NCI-H82 (cell line): Measurements from ENCODE around the gene MIAT.

Experiments
- DNase-seq: peaks from one replicate; lab custom pipeline; 2025; lab: John Stamatoyannopoulos, UW

MIAT gene

GRCh38 chr22:26669060-26669481, 11.7 kb downstream of the MIAT start:
- peak; percentile 82 for DNase-seq

GRCh38 chr22:26670459-26670858, 13.1 kb downstream of the MIAT start:
- DNase-seq: no peak

DNA sequence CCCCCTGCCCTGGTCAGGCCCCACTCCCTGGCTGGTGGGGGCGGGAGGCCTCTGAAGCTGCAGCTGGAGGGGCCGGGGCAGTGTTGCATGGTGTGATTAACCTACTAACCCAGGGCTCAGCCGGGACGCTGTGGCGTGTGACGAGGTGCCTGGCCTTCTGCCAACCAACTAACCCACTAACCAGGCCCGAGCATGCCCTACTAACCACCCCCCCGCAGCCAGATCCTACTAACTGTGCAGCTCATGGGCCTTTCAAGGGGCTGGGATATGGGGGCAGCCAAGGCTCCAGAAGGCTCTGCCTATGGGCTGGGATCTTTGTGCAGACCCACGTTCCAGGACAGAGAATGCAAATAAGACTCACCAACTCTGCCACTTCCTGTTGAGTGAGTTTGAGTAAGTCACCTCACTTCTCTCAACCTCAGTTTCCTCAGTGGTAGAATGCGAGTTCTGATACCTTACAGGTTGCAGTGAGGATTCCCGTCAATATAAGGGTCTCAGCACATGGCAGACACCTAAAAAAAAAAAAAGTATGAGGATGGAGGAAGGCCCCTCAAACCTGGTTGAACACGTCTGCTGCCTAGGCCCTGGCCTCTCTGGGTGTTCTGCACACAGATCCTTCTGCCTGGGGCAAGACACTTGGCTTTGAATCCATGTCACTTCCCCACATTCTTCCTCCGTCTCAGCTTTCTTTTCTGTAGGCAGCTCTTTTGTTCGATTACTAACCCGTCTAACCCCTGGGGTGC, 14.1 kb downstream of the MIAT start:
- DNase-seq: no peak

DNA sequence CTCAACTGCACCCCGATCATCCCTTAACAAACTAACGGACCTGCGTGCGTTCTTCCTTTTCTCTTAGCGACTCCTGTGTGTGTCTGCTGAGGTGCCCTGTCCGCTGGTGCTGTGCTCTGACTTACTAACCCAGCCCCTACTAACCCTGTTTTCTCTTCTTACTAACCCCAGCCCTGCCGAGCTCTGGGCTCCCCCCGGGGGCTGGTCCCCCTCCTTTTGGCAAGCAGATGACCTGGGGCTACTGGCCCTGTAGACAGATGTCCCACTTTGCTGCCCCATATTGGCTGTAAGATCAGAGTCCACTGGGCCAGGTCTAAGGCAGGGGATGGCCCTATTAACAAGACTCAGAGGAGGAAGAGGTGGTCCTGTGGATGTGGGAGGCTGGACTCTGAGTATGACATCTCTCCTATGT, 14.7 kb downstream of the MIAT start:
- DNase-seq: no peak

DNA sequence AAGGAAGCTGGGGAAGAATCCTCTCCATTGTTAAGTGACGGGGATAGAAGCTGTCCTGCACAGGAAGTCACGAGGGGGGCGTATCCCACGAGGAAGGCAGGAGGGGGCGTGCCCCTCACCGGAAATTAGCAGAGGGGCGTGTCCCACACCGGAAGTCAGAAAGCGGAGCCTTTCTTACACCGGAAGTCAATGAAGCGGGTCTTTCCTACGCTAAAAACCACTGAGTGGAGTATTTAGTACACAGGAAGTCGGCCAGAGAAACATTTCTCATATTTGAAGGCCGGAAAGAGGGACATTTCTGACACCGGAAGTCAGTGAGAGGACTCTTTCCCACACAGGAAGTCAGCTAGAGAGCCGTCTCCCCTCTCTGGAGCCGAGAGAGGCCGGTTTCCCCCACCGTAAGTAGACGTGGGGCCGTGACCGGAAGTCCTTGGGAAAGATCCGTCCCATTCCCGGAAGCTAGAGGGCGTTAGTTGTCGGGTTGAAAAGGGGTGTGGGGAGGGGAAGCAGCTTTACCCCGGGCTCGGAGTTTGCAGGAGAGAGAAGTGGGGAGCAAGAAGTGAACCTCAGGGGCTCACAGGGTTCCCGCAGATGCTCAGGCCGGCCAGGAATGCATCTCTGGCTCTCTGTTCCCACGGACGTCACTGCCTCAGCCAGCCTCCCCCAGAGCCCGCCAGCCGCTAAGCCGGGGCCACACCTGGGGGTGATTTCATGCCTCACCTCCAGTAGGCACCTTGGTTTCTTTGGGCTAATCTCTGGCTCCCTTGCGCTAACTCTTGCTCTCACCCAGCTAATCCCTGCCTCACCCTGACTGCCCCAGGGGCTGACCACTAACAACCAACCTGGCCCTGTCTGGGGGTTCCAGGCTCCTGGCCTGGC, 15.4 kb downstream of the MIAT start:
- DNase-seq: peak; percentile 89

GRCh38 chr22:26673486-26673885, 16.1 kb downstream of the MIAT start:
- DNase-seq: no peak

GRCh38 chr22:26674211-26675190, 17.1 kb downstream of the MIAT start:
- DNase-seq: no peak

GRCh38 chr22:26675687-26676268, 18.4 kb downstream of the MIAT start:
- no peak for DNase-seq

DNA sequence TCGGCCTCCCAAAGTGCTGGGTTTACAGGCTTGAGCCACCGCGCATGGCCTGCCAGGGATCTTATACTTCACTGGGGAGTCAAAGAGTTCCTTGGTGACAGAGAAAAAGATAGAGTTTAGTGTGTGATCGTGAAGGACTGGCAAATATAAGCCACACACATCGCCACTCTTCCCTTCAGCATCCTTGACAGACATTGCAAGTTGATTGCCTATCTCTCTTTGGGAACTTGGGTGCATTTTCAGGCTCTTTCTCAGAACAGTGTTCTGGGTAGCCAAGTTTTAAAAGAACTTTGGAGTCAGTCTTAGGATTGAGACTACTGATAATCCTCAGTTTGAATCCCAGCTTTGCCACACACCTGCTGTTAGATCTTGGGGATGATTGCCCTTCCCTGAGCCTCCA, 19.8 kb downstream of the MIAT start:
- DNase-seq: no peak

DNA sequence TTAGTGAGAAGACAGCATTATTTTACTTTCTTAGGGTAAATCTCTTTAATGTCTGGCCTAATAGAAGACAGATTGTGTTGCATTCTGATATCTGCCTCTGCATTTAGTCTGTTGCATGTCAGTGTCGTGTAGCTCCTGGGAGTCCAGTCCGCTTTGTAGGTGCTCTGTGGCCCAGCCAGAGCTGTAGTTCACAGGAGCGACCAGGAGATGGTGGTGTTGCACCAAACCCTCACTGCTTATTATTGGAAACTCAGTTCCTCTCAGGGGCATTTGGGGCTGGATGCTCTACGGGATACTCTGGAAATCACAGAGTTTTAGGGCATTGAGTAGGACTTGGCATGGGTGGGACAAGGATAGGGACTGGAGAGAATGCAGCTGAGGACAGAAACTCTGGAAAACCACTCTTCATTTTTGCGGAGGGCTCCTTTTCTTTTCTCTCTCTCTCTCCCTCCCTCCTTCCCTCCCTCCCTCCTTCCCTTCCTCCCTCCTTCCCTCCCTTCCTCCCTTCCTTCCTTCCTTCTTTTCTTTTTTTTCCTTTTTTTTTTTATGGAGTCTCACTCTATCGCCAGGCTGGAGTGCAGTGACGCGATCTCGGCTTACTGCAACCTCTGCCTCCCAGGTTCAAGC, 21.7 kb downstream of the MIAT start:
- peak; percentile 80 for DNase-seq

- no peak for DNase-seq
Observed at GRCh38 chr22:26680485-26680884, 23.1 kb downstream of the MIAT start.

DNA sequence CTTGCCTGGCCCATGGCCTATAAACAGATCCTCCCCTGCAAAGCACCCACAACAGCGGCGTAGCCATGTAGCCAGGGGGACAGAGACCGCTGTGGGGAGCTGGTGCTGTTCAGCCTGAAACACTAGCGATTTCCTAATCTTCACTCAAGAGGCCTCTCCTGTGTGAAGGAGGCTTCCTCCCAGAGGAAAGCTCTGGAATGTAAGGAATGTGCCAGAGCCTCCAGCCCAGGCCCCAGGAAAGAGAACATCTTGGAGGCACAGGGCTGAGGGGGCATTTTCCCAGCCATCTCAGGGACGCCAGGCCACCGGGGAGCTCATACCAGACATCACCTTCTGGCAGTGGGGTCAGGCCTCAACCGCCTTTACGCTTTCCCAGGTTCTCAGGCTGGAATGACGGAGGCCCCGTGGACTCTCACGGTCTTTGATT, 24.0 kb downstream of the MIAT start:
- no peak for DNase-seq

GRCh38 chr22:26684168-26684567, 26.8 kb downstream of the MIAT start:
- no peak for DNase-seq

- no peak for DNase-seq
Observed at GRCh38 chr22:26685601-26686000, 28.2 kb downstream of the MIAT start.

DNA sequence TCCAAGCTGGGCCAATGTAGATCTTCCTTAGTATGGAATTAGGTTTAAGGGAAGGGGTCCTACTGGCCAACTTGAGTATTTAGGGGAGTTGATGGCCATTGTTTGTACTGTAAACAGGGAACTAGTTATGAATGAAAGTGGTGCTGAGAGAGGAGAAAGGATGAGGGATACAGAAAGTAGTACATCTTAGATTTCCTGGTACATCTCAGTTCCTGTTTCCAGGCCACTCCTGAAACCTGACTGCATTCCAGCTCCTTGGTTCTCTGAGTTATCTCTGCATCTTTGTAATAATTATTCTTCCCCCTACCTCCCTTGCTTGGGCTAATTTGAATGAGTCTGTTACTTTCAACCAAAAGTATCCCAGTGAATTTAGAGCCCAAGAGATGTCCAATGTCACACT, 30.1 kb downstream of the MIAT start:
- DNase-seq: no peak

- DNase-seq: no peak
Observed at GRCh38 chr22:26689513-26690301, 32.3 kb downstream of the MIAT start.

DNA sequence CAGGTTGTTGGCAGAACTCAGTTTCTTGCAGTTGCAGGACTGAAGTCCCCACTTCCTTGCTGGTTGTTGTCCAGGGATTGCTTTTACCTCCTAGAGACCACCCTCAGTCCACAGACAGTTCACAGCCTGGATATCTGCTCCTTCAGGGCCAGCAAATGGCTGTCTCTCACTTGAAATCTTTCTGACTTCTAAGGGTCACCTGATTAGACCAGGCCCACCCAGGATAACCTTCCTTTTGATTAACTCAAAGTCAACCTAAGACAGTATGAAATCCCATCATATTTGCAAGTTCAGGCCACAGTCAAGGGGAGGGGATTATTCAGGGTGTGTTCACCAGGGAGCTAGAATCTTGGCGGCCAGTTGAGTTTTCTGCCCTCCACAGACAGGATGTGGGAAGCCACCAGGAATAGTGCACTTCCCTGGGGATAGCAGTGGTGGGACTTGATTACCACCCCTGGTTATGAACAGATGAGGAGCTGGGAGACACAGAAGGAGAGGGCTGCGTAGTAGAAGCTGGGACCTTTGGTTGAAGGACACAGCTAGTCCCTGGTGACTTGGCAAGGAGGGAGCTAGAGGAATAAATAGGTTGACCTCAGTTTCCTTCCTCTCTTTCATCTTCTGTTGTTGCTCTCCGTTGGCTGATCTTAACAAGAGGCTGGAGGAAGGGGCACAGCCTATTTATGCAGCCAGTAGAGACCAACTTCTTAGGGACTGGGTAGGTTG, 33.4 kb downstream of the MIAT start:
- DNase-seq: no peak

GRCh38 chr22:26691377-26691716, 34.0 kb downstream of the MIAT start:
- DNase-seq: no peak

- DNase-seq: no peak
Observed at GRCh38 chr22:26692215-26692614, 34.8 kb downstream of the MIAT start.

DNA sequence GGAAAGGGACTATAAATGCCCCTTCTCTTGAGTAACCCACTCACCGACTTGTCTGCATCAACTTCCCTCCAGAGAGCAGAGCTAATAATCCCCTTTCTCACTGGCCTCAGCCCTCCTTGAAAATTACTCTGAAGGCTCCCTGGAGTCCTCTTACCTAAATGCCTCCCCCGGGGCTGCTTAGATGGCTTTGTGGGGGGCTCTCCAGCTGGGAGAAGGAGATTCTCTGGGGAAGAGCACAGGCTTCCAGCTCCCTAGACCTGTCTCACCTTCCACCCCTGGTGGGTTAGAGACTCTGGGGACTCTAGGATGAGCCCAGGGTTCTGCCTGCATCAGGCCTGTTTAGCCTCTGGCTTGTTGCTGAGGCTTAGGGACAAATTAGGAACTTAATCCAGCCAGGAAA, 39.8 kb downstream of the MIAT start:
- DNase-seq: no peak
